ENCODE measurements around the gene RASSF4. TPM values are rescaled to one million over a fixed set of nuclear protein-coding genes. Genes with fewer than 3 reads are reported as not detected.

The RASSF4 gene, protein sequence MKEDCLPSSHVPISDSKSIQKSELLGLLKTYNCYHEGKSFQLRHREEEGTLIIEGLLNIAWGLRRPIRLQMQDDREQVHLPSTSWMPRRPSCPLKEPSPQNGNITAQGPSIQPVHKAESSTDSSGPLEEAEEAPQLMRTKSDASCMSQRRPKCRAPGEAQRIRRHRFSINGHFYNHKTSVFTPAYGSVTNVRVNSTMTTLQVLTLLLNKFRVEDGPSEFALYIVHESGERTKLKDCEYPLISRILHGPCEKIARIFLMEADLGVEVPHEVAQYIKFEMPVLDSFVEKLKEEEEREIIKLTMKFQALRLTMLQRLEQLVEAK
- polyA plus RNA-seq (2013, experiment 1 of 2; ENCODE audit: insufficient read length), result 2.3 TPM
- 4.2 TPM for polyA plus RNA-seq (2013, experiment 2 of 2; ENCODE audit: insufficient read length)

DNA sequence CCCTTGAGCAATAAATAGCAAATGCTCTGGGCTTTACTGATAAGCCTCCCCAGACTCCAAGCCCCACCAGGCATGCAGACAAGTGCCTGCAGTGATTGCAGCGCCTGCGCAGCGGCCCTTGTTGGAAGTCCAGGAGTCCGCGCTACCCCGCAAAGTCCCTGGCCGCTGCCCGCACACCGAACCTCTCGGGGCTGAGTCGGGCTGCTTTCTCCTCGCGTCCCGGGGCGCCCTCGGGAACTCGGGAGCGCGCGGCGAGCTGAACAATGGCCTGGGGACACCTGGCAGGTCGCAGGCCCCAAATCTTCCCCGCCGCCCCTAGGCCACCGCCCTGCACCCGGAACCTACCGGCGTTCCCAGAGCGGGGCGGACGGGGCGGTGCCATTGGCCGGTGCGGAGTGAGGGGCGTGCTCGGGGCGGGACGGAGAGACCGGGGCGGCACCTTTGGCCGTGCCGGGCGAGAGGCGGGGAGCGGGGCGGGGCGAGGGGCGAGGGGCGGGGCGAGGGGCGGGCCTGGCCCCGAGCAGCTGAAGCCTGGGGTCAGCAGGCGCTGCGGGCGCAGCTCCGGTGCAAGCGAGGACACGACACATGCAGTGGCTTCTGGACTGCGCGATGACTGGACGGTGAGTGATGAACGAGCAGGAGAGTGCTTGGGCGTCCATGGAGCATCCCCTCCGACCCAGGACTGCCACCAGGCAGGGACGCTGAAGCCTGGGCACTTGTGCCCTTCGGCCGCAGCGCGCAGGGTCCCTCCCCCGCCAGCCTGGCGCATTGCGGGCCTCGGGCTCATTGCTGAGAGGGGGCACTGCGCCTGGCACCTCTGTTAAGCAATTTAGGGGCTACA is at the start of gene RASSF4:
TSS of gene RASSF4 (plus strand) at position 556 of the 841 bp plus-strand sequence. CDS start 10,401 bp downstream, outside the sequence.
- DNase-seq, result peak; percentile 86

DNA sequence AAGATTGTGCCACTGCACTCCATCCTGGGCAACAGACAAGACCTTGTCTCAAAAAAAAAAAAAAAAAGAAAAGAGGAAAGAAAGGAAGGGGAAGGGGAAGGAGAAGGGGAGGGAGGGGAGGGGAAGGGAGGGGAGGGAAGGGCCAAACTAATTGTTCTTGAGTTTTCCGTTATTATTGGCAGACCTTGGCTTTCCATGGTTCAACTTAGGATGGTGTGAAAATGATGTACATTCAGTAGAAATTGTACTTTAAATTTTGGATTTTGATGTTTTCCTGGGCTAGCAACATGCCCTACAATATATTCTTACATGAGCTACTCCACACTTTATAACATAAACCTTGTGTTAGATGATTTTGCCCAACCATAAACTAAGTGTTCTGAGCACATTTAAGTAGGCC is 49.7 kb upstream of the RASSF4 start:
- DNase-seq, result no peak

DNA sequence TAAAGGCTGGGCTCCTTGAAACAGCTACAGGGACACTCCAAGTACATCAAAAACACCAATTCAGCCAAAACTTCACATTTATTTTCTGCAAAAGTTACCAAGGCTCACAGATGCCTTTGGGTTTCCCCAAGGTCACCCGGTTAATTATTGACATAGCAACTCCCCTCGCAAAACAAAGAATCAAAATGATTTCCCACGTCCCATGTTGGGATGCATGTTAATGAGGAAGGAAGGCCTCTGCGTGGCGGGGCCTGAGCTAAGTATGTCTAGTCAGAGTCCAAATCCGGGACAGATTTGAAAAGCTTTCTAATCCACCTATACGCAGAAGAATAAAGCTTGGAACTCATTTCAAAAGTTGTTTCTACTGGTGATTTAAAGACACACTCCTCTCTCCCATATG is 49.0 kb upstream of the RASSF4 start:
- no peak for DNase-seq

DNA sequence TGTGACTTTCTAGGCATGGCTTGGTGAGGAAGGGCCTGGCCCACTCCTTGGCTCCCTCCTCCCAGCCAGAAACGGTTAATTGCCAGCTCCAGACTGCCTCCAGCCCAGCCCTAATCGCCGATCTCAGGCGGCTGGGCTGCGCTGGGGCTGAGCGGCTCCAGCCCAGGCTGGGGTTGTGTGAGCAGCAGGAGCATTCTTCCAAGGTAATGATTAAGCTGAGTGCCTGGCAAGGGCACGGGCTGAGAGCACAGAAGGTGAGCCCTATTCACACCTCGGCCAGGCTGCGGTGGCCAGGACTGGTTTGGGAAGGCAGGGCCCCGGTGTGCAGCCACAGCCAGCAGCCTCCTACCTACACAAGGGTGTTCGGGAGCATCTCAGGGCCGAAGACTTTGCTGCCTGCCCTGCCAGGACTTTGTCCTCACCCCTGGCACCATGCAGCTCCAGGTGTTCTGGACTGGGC is 48.5 kb upstream of the RASSF4 start, which contains the start of gene TMEM72:
TSS of gene TMEM72 (plus strand) at position 257 of the 460 bp plus-strand sequence. CDS start at position 433, 176 bp downstream.
- no peak for DNase-seq

DNA sequence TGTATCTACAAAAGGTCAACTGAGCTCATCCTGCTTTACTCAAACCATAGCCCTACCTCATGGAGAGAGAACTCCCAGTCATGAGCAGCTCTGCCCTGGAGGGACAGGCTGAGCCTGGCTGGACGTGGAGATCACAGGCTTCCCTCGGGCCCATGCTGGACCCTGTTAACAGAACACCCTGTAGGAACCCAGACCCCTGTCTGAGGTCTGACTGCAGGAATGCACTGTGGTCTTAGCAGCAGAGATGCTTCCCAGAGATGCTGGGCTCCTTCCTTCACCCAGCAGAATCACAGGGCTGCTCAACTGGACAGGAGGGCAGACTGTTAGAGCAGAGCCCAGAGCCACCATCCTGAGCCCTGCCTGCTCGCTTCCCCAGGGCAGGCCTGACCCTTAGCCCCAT is 47.7 kb upstream of the RASSF4 start:
- DNase-seq, result no peak

DNA sequence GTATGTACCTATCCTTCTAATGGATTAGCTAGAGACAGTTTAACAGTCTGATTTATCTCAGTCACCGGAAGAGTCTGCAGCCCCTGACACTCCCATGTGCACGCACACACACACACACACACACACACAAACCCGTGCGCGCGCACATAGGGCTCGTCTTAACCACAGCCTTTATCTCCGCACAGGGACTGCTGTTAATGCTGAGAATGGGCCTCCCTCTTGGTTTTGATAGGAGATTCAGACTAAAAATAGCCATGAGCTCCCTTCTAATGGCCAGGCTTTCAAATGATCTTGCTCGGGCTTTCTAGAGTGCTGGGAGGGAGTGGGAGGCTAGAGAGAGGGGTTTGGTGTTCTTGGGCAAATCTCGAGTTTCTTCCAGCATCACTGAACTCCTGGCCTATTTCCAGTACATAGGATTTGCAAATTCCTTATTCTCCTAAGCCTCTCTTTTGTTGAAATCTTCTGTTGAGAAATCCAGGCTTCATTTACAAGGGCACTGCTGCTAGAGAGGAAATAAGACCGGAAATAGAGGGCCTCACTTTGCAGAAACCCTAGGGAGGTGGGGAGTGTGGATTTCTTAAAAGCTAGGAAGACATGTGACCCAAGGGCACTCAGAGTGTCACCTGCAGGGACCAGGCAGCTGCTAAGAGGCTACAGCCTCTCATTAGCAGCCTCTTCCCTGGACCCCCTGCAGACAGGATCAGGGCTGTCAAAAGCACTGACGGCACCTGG is 46.1 kb upstream of the RASSF4 start:
- DNase-seq, result no peak

DNA sequence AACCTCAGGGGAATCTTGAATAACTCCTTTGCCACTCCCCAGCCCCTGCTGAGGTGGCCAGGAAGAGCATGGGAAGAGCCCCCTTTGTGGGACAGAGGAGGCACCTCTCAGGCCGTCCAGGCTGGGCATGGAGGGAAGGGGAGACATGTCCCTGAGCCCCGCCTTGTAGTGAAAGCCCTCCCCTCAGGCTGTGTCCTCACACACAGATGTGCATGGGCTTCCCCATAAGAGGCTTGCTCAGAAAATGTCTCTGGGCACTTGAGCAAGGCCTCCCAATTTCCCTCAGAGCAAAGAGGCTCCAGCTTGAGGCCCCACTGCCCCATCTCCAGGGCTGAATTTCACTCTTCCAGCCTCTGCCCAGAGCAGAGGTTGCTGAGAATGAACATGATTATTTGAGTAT is 44.7 kb upstream of the RASSF4 start:
- DNase-seq, result no peak

DNA sequence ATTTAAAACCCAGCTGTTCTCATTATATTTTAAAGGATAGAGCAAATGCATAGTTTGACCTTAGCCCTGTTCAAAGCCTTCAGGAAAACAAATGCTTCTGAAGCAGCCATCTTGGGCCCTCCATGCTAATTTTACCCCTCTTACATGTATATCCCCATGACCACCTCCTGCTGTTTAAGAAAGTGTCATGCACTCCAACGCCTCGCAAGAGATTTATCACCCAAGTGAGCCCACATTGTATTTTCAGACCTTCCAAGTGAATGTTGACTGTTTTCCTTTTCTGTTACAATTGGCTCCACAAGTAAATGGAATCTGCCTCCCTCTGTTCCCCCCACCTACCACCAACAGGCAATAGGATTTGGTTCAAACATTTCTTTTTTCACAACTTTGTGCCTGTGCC is 43.2 kb upstream of the RASSF4 start:
- no peak for DNase-seq

DNA sequence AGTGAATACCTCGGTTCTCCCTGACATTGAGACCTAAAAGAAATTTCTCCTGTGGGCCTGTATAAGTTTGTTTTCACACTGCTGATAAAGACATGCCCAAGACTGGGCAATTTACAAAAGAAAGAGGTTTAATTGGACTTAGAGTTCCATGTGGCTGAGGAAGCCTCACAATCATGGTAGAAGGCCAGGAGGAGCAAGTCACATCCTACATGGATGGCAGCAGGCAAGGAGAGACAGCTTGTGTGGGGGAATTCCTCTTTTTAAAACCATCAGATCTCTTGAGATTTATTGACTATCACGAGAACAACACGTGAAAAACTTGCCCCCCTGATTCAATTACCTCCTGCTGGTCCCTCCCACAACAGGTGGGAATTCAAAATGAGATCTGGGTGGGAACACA is 41.8 kb upstream of the RASSF4 start:
- DNase-seq, result no peak

DNA sequence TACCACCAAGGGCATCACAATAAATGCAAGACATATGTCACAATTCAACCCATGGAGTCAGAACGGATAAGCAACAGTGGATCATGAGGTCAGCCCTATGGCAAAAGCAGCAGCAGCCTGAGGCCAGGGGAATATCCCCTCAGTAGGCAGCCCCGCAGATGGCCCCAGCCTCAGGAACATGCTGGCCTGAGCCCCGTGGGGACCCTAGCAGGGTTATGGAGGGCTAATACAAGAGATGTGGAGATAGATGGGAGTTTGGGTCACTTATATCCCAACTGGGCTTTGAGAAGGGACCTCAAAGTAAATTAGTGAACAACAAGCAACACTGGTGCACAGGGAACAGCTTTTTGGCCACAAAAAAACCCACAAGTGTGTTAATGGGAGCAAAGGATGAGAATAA is 39.4 kb upstream of the RASSF4 start:
- no peak for DNase-seq

DNA sequence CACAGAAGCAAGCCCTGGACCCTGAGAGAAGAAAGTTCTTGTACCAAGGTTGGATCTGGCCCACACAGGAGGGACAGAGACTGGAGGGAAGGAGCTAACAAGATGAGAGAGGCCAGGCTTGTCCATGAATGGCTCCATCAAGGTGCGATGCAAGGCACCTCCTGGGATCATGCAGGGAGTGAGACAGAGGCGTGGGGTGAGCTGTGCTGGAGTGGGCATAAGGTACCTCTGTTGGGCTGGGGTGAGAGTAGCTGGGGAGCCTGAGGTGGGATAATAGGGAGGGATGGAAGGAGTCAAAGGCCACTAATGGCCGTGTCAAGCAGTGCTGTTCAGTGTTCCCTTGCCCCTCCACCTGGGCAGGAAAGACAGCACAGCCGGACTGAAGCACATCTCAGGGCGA is 38.5 kb upstream of the RASSF4 start:
- DNase-seq, result no peak

DNA sequence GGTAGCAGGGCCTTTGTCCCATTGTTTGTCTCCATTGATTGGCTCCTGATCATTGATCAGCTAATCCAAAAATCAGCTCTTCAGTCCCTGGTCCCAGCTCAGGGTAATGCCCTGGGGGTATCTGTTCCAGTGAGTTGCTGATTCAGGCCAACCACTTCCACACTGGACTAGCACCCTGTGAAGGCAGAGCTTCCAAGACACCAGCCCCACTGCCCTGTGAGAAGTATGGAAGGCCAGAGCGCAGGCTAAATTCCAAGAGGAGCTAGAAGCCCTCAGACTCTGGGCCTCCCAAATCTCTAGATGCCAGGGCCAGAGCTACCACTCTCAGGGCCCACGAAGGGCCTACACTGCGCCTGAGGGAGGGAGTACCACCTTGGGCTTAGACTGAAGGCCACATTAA is 38.1 kb upstream of the RASSF4 start:
- DNase-seq, result no peak

DNA sequence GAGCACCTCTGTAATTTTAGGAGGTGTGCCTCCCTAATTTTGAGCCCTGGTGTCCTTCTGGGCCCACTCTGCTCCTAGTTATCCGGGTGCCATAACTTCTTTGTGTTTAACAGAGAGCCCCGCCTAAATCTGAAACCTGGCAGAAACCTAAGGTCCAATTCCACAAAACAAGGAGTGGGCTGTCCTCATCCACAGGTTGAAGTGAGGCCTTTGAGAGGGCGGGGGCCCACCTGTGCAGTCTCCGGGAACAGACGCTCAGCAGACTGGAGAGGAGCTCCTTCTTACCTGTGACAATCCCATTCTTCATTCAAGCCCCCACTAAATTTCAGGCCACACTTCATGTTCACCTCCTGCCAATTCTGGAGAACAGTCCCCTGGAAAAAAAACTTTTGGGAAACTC is 37.6 kb upstream of the RASSF4 start:
- no peak for DNase-seq

DNA sequence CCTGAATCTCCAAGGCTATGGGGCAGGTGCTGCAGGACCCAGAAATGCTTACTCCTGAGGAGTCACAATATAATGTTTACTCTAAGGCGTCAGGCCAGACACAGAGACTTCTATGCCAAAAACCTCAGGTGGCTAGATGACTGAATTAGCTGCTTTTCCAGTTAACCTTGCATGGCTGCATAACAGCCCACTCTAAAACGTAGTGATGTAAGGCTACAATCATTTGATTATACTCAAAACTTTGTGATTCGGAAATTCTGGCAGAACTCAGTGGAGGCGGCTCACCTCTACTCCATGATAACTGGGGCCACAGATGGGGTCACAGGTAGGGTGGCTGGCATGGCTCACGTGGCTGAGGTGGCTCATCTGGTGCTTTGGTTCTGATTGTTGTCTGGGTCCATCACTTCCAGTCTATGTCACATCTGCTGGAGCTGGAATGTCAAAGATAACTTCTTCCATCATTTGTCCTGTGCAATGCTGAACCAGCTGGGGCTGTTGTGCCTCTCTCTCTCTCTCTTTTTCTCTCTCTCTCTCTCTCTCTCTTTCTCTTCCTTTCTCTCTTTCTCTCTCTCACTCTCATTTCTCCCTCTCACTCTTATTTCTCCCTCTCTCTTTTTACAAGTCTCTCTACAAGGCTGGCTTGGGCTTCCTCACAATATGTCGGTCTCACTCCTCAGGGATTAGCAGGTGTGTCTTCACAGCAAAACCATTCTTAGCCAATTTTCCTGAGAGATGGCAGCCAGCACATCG is 36.6 kb upstream of the RASSF4 start:
- DNase-seq, result no peak

DNA sequence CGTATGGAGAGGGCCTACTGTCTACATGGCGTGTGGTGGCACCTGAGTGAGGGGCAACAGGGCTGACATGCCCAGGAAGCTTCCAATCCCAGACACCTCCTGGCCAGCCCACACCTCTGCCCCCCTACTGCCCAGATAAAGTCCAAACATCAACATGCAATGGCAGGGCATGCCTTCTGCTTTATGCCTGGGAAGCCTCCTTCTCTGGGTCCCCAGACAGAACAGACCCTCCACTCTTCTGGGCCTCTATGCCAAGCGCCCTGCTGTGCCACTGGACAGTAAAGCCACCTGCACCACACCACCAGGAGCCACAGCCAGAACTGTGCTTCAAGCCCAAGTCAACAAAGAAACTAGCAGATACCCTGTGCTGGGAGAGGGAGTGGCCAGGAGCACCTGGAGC is 36.0 kb upstream of the RASSF4 start:
- no peak for DNase-seq

DNA sequence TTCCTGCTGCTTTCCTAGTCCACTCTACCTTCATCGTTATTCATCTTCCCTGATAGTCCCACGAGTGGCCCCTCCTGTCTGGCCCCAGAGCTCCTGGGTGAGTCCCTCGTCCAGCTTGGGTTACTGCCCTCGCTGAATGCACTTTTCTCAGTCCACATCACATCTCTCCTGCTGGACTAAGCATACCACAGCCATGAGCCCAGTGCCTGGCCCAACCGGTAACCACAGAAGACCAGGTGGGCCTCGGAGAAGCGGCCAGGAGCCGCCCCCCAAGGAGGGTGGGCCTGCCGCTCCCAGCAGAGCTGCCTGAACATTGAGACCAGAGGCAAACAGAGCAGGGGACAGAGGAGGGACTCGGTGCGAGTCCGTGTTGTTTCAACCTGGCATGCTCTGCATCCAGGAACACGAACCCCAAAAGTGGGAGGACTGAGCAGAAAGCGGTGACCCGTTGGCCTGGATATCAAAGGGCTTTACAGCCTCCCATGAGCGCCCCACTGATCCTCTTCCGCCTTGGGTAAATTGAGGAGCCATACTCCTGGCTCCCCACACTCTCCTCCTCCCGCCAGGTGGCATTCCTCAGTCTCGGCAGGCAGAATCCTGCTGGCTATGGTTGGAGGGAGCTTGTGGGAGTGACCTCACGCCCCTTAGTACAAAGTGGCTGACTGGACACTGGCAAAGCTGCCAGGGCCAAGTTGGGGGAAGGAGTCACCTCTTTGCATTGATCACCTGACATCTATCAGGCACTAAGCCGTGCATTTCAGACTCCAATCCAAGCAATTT is 35.2 kb upstream of the RASSF4 start:
- DNase-seq, result no peak

DNA sequence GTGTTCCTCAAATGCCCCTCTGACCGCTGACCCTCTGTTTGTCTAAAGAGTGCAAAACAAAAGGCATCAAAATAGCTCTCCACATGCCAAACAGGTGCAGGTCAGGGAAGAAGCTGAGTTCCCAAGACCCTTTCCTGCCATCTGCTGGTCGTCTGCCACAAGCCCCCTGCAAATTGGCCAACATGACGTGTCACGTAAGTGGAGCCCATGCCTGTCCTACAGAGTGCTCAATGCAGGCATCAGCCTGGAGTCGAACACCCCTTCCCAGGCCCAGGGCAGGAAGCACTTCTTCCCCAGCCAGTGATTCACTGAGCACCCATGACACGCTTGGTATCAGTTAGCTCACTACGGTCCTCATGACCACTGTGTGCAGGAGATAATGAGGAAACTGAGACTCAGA is 34.4 kb upstream of the RASSF4 start:
- DNase-seq, result peak; percentile 8

DNA sequence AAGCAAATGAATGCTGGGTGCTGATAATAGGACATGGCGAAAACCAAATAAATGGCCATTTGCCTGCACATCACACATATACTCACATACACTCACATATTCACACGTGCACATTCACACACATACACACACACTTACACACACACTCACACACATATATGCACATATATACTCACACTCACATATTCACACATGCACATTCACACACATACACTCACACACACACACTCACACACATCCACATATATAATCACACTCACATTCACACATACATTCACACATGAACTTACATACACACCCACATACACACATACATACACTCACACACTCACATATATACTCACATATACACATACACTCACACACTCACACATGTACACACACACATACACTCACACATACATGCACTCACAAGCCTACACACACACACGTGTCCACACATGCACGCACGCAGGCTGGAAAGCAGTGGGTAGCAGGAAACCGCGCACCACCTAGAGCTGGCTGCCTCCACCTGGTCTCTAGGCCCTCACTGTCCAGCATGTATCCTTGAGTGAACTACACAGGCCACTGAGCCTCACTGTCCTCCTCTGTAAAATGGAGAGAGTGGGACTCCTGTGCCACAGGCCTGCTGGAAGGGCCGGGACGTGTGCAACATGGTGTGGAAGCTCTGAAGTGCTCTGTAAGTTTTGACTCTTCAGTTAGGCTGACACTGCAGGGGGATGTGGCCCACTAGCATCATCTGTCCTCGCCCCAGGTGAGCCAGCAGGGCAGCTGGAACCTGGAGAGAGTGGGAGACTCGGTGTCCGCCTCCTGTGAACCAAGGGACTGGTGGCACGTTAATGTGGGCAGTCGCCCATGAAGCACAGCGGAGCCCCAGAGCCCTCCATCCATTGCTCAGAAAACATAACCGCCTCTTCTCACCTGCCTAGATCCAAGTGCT is 33.5 kb upstream of the RASSF4 start:
- DNase-seq, result no peak

DNA sequence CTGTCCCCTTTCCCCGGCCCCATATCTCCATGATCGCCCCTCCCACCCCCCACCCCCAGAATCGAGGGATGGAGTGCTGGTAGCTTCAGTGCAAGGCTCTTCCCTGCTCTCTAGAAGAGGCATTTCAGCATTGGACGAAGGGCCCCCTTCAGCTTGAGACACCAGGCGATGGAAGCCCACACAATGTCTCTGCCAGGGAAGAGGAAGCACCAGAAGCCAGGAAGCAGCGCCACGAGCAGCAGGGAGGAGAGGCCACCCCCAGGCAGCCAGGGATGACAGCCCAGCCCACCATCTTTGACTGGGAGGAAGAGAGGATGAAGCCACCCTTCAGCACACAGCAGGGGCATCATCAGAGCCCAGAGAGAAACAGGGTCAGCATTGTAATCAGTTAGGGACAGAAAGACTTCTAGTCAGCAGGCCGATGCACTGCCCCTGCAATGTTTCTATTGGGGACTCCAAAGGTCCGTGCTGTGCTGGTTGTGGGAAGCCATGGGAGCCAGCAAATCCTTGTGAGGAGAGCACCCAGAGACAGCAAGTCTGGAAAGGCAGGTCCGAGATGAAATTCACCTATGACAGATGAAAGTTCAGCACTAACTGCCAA is 32.8 kb upstream of the RASSF4 start:
- DNase-seq, result no peak

DNA sequence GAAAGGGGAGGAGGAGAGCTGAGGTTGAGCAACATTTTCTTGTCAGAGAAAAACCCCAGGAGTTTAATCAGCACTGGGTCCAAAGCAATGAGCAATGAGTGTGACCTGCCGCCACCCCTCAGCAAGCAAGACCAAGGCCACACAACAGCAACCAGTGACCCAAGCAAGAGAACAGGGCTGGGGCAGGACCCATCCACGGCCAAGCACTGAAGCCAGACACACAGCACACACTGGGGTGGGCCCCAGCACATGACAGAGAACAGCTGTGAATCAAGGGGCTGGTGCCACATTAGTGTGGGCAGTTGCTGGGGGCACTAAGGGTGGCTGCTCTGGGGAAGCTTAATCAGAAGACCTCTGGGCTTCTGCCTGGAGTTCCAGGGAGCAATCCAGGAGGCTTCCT is 32.2 kb upstream of the RASSF4 start:
- no peak for DNase-seq
